Stimulated activated CD8-positive, alpha-beta memory T cell treated with anti-CD3 and anti-CD28 coated beads, Interleukin-7, amount 100 ng/mL, for 24 hours (primary cell): ENCODE results near the gene TGIF2.
"Not testable (repeated sequence)": the region's sequence is repeated elsewhere in the genome, so short reads cannot be mapped to it uniquely, and the experiment has no call there.

ENCODE experiments used
- DNase-seq: peaks from one replicate; pipeline ENCODE4 v3.0.0-alpha.2; 2020; ENCODE audit warnings: low read depth

Gene TGIF2

GRCh38 chr20:36614781-36615557 lies 41.6 kb downstream of the TGIF2 start:
- DNase-seq: no peak

GRCh38 chr20:36620917-36621316 lies 47.5 kb downstream of the TGIF2 start:
- DNase-seq: no peak

- DNase-seq: no peak
These were observed 50.0 kb downstream of the TGIF2 start for GRCh38 chr20:36623444-36623843.

GRCh38 chr20:36624068-36624943 lies 50.9 kb downstream of the TGIF2 start:
- DNase-seq: no peak

GRCh38 chr20:36624944-36625324 lies 51.5 kb downstream of the TGIF2 start:
- no peak for DNase-seq

- no peak for DNase-seq
These were observed 54.7 kb downstream of the TGIF2 start for GRCh38 chr20:36628076-36628475.

- no peak for DNase-seq
These were observed 56.6 kb downstream of the TGIF2 start for GRCh38 chr20:36629719-36630681.

- DNase-seq: no peak
These were observed 58.2 kb downstream of the TGIF2 start for GRCh38 chr20:36631646-36632045.

GRCh38 chr20:36632147-36632486 lies 58.7 kb downstream of the TGIF2 start:
- DNase-seq: no peak

GRCh38 chr20:36632487-36633284 lies 59.3 kb downstream of the TGIF2 start:
- DNase-seq: no peak

- DNase-seq: no peak
These were observed 59.9 kb downstream of the TGIF2 start for GRCh38 chr20:36633285-36633772.

- no peak for DNase-seq
These were observed 60.9 kb downstream of the TGIF2 start for GRCh38 chr20:36634342-36634741.

GRCh38 chr20:36638876-36639400 lies 65.5 kb downstream of the TGIF2 start:
- DNase-seq: not testable (repeated sequence)

GRCh38 chr20:36641506-36641843 lies 68.1 kb downstream of the TGIF2 start:
- DNase-seq: no peak

- DNase-seq: no peak
These were observed 68.7 kb downstream of the TGIF2 start for GRCh38 chr20:36642136-36642535.
